Gastrocnemius medialis (tissue), 4 donors: Measurements from ENCODE around the gene ITPK1. TPM values are rescaled to one million over a fixed set of nuclear protein-coding genes. Genes with fewer than 3 reads are reported as not detected.

Experiments used
- ATAC-seq, 2 donors: fragments of 150-250 bp; one replicate each; pipeline ENCODE4 v1.9.1; 2016
- DNase-seq, 2 donors: peaks; one replicate each; pipeline ENCODE4 v3.0.0-alpha.2; 2019
- H3K27ac ChIP-seq, 4 donors: fragments of 200-600 bp; sonication (generic); 1 replicate in 1 of 4; 2 replicates in 3 of 4; pipeline ENCODE4 v1.5.1; 2016 to 2018; ENCODE audit warnings: mild to moderate bottlenecking in 2 of 4, moderate library complexity in 1 of 4
- H3K27me3 ChIP-seq, 3 donors: fragments of 200-600 bp; sonication (generic) in 2 of 3; 1 replicate in 1 of 3; 2 replicates in 2 of 3; pipeline versions ENCODE4 v1.5.1 to v1.6.0; 2016 to 2019; ENCODE audit warnings: mild to moderate bottlenecking in 1 of 3, moderate library complexity in 1 of 3
- H3K36me3 ChIP-seq, 2 donors: fragments of 200-600 bp; sonication (generic) in 1 of 2; one replicate each; pipeline ENCODE4 v1.5.1; 2017 to 2018
- H3K4me1 ChIP-seq, 2 donors: fragments of 200-600 bp; sonication (generic) in 1 of 2; one replicate each; pipeline ENCODE4 v1.5.1; 2016 to 2017; ENCODE audit warnings: mild to moderate bottlenecking in 2 of 2
- H3K4me3 ChIP-seq, 4 donors: fragments of 200-600 bp; sonication (generic) in 3 of 4; 1 replicate in 1 of 4; 2 replicates in 3 of 4; pipeline ENCODE4 v1.5.1; 2016 to 2019; ENCODE audit warnings: mild to moderate bottlenecking in 2 of 4
- H3K9me3 ChIP-seq, 3 donors: fragments of 200-600 bp; sonication (generic) in 2 of 3; 1 replicate in 1 of 3; 2 replicates in 2 of 3; pipeline ENCODE4 v1.5.1; 2016 to 2019
- POLR2A ChIP-seq, 2 donors: fragments of 450-650 bp; IDR thresholded peaks; one replicate each; pipeline ENCODE4 v1.6.1; 2017; ENCODE audit warnings: antibody characterized with exemption in 2 of 2, mild to moderate bottlenecking in 2 of 2, moderate library complexity in 2 of 2
- in situ Hi-C, 4 donors: fragments of 200-750 bp; cut with MboI; loops; one replicate each; pipeline versions ENCODE4 v1.15.0 to v1.8.0; 2017; ENCODE audit warnings: low sequenced_read_pairs in 4 of 4
- intact Hi-C: fragments of 100-400 bp; cut with DNase I; formaldehyde crosslinking; loops from one replicate; pipeline ENCODE4 v1.15.1; 2023; ENCODE audit warnings: low total_unique reads
- total RNA-seq, 4 donors: library from RNA; depleted of rRNA; stranded (reverse); fragments of >200 nt; gene quantifications; one replicate each; pipeline versions ENCODE4 v1.1.0 to v1.2.3, GENCODE V29; 2016
- TF ChIP-seq, protein P1 (sequence below), 5 experiments: fragments of 450-650 bp in 3 of 5; fragments of 200-600 bp in 2 of 5; sonication (generic) in 2 of 5; IDR thresholded peaks in 4 of 5; conservative IDR thresholded peaks in 1 of 5; 1 replicate in 4 of 5; 2 replicates in 1 of 5; pipeline ENCODE4 v1.5.1; 2016 to 2019; ENCODE audit warnings: antibody characterized with exemption in 5 of 5, mild to moderate bottlenecking in 3 of 5, moderate library complexity in 3 of 5

ITPK1 gene
- total RNA-seq, 4 donors from 2014 or later: 49.7 to 80.1 (median 53.6) TPM

DNA sequence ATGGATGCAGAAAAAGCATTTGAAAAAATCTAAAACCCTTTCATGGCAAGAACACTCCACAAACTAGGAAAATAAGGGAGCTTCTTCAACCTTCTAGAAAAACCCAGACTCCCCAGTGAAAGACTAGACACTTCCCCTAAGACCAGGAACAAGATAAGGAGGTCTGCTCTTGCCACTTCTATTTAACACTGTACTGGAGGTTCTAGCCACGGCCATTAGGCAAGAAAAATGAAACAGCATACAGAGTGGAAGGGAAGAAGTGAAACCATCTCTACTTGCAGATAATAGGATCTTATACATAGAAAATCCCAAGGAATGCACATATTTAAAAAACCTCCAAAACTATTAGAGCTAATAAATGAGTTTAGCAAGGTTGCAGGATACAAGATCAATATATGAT, 150.4 kb downstream of the ITPK1 start:
- Histone ChIP-seq H3K27ac (no peak overlapping the region), H3K36me3 (no peaks in the 10 kb centered on the region), H3K9me3 (no peaks in the 10 kb centered on the region), H3K4me3 (no peak overlapping the region), H3K4me1 (no peaks in the 10 kb centered on the region), H3K27me3 (no peaks in the 10 kb centered on the region)
- ATAC-seq (no peak), DNase-seq (no peak)
- TF ChIP-seq, protein P1, sequence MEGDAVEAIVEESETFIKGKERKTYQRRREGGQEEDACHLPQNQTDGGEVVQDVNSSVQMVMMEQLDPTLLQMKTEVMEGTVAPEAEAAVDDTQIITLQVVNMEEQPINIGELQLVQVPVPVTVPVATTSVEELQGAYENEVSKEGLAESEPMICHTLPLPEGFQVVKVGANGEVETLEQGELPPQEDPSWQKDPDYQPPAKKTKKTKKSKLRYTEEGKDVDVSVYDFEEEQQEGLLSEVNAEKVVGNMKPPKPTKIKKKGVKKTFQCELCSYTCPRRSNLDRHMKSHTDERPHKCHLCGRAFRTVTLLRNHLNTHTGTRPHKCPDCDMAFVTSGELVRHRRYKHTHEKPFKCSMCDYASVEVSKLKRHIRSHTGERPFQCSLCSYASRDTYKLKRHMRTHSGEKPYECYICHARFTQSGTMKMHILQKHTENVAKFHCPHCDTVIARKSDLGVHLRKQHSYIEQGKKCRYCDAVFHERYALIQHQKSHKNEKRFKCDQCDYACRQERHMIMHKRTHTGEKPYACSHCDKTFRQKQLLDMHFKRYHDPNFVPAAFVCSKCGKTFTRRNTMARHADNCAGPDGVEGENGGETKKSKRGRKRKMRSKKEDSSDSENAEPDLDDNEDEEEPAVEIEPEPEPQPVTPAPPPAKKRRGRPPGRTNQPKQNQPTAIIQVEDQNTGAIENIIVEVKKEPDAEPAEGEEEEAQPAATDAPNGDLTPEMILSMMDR (IDR thresholded peaks at IDR 0.05 in 4 of 5, conservative IDR thresholded peaks at IDR 0.05 in 1 of 5): no peak
- no peak for TF ChIP-seq POLR2A (IDR thresholded peaks at IDR 0.05)
- intact Hi-C loops (no loop called here), in situ Hi-C loops (no loop called here)

DNA sequence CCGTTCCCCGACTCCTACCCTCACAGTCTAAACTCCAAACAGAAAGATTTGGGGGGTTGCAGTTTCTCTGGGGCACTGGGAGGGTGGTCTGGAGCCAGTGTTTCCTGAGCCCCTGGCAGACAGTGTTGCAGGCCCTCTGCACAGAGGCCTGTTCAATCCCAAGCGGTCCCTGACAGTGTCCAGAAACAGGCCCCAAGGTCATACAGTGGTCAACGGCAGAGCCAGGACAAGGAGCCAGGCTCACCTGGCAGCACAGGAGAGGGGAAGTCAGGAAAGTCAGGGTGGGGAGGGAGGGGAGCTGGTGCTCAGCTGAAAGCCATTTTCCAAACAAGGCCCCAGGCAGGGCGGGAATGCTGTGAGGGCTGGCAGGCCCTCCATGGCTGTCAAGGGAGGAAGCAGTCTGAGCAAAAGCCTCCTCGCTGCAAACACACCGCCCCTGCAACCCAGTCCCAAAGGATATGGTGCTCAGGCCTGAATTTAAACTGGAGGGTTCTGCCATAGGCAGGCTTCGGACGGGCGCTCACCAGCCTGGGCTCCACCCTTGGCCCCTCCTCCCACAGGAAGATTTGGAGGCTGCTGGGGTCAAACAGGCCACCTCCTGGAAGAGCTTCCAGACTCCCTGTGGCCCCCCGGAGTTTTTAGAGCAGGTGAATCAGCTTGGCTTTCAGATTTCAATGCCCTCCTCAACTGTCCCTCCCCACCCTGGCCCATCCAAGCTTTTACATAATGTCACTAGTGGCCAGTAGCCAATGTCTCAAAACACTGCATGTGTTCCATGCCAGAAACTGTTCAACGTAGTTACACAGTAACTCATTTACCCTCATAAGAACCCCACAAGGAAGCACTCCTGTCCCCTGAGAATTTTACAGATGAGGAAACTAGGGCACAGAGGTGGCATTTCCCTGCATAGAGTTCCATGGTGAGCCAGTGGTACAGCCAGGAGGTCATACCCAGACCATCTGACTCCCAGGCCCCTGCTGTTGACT, 151.3 kb downstream of the ITPK1 start:
- H3K27ac ChIP-seq: no peak overlapping the region

DNA sequence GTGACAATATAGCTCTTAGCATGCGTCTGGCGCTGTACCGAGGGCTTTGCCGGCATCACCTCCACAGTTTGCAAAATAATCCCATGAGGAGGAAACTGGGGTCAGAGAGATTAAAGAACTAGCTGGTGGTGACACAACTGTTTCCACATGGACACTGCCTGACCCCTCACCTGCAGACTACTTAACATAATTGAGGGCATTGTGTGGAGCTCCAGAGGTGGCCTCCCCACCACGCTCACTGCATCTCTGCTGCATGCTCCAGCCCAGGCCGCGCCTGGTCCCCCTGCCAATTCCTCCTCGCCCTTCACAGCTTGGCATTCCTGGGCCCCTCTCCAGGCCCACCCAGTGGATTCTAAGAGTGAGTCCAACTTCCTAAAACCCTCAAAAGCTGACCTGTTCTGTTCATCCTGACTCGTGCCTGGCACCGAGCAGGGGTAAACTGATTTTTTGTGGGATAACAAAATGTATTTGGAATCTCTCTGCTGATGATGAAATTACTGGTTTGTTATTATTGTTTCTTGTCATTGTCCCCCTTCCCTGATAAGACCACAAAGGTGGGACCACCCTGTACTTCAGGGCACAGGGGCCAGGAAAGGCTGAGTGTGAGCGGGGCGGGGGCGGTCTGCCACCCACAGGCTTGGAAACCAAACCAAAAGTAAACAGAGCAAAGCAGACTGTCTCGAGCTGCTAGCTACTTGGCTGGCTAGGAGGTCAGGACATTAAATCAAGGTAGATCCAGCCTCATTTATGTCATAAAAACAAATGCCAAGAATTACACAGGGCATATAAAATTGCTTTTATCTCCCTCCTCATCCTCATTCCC, 152.2 kb downstream of the ITPK1 start:
- H3K27ac ChIP-seq: no peak overlapping the region
- H3K27me3 ChIP-seq: no peaks in the 10 kb centered on the region
- no peaks in the 10 kb centered on the region for H3K9me3 ChIP-seq
- intact Hi-C loops: no loop called here
- TF ChIP-seq POLR2A (IDR thresholded peaks at IDR 0.05): no peak
- TF ChIP-seq, protein P1 (IDR thresholded peaks at IDR 0.05 in 4 of 5, conservative IDR thresholded peaks at IDR 0.05 in 1 of 5): no peak
- no peaks in the 10 kb centered on the region for H3K4me1 ChIP-seq
- H3K36me3 ChIP-seq: no peaks in the 10 kb centered on the region
- DNase-seq (no peak), ATAC-seq (no peak)
- no peak overlapping the region for H3K4me3 ChIP-seq
- in situ Hi-C loops: no loop called here

More for the DNA sequence above, 151.3 kb downstream of the ITPK1 start:
- Histone ChIP-seq H3K36me3 (no peaks in the 10 kb centered on the region), H3K4me3 (no peak overlapping the region), H3K4me1 (no peaks in the 10 kb centered on the region), H3K9me3 (no peaks in the 10 kb centered on the region), H3K27me3 (no peaks in the 10 kb centered on the region)
- ATAC-seq (no peak), DNase-seq (no peak)
- in situ Hi-C loops: no loop called here
- intact Hi-C loops: no loop called here
- TF ChIP-seq POLR2A (IDR thresholded peaks at IDR 0.05): no peak
- TF ChIP-seq, protein P1 (IDR thresholded peaks at IDR 0.05 in 4 of 5, conservative IDR thresholded peaks at IDR 0.05 in 1 of 5): no peak

DNA sequence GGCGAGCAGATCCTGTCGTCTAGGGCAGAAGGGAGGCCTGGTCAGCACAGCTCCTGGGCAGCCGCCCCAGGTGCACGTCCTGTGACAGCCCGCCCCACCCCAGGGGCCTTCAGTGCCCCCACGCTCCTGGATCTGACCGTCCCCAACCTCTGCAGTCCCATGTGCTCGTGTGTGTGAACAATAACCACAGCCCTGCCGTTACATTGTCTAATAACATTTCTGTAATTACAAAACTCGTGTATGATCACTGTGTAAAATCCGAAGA, 153.0 kb downstream of the ITPK1 start:
- in situ Hi-C loops: no loop called here
- ATAC-seq (no peak), DNase-seq (no peak)
- Histone ChIP-seq H3K27me3 (no peaks in the 10 kb centered on the region), H3K9me3 (no peaks in the 10 kb centered on the region), H3K36me3 (peaks cover 0 to 6% of the 10 kb centered on the region in 2 donors), H3K27ac (no peak overlapping the region), H3K4me1 (no peaks in the 10 kb centered on the region), H3K4me3 (no peak overlapping the region)
- no peak for TF ChIP-seq POLR2A (IDR thresholded peaks at IDR 0.05)
- TF ChIP-seq, protein P1 (IDR thresholded peaks at IDR 0.05 in 4 of 5, conservative IDR thresholded peaks at IDR 0.05 in 1 of 5): no peak
- intact Hi-C loops: no loop called here
